Subcutaneous abdominal adipose tissue (tissue), 5 donors: Measurements from ENCODE around the gene SETDB1.

Experiments used
- H3K27ac ChIP-seq: one replicate; pipeline ENCODE4 v1.7.0; 2013; ENCODE audit warnings: low read depth, mild to moderate bottlenecking, inconsistent platforms, low read length, moderate library complexity
- H3K27me3 ChIP-seq, 5 donors: one replicate each; pipeline ENCODE4 v1.7.0; 2013; ENCODE audit warnings: low read length in 5 of 5, inconsistent platforms in 1 of 5; ENCODE audit not compliant: control insufficient read depth in 5 of 5, insufficient read depth in 4 of 5
- H3K36me3 ChIP-seq, 5 donors: one replicate each; pipeline ENCODE4 v1.7.0; 2013; ENCODE audit warnings: low read length in 5 of 5; ENCODE audit not compliant: control insufficient read depth in 5 of 5, insufficient read depth in 5 of 5
- H3K4me1 ChIP-seq, 5 donors: one replicate each; pipeline ENCODE4 v1.7.0; 2013; ENCODE audit warnings: low read length in 5 of 5, mild to moderate bottlenecking in 3 of 5, moderate library complexity in 1 of 5; ENCODE audit not compliant: control insufficient read depth in 5 of 5, insufficient read depth in 5 of 5
- H3K4me3 ChIP-seq, 5 donors: one replicate each; pipeline ENCODE4 v1.7.0; 2013; ENCODE audit warnings: low read length in 5 of 5, low read depth in 1 of 5
- H3K9ac ChIP-seq, 5 donors: one replicate each; pipeline ENCODE4 v1.7.0; 2013; ENCODE audit warnings: low read length in 5 of 5, mild to moderate bottlenecking in 4 of 5, moderate library complexity in 3 of 5
- H3K9me3 ChIP-seq, 5 donors: one replicate each; pipeline ENCODE4 v1.7.0; 2013; ENCODE audit warnings: low read length in 5 of 5; ENCODE audit not compliant: control insufficient read depth in 5 of 5
- donor health status: healthy.
- donor health status: healthy.
- donor health status: healthy.
- donor health status: healthy.
- donor health status: healthy.

The SETDB1 gene

DNA sequence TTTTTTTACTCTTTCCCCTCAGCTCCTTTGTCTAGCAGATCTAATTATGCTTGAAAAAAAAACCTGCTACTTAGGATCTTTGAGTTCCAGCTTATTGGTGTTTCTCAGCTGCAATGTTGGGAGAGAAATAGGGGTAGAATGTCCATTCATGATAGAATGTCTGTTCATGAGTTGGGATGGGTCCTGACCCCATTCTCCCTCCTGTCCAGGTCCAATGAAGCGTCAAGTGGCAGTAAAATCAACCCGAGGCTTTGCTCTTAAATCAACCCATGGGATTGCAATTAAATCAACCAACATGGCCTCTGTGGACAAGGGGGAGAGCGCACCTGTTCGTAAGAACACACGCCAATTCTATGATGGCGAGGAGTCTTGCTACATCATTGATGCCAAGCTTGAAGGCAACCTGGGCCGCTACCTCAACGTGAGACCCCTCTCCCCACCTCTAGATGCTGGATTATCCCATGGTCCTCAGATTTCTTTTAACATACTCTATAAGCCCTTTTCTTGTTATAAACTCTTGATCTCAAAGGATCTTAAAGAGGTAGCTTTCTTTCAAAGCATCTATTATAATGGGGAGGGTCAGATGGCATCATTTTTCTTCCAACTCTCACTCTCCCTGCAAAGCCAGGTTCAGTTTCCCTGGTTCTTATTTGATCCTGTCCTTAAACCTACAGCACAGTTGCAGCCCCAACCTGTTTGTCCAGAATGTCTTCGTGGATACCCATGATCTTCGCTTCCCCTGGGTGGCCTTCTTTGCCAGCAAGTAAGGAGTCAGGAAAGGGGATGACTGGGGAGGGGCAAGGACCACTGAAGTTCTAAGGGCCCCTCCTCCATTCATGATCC, 37.4 kb downstream of the SETDB1 start:
- Histone ChIP-seq H3K4me1 (peaks cover 0 to 10% (median 0%) of the 10 kb centered on the region in 5 donors), H3K36me3 (peaks cover 25 to 95% (median 89%) of the 10 kb centered on the region in 5 donors), H3K4me3 (no peak overlapping the region), H3K27ac (no peak overlapping the region), H3K9me3 (no peaks in the 10 kb centered on the region), H3K27me3 (no peaks in the 10 kb centered on the region), H3K9ac (no peak overlapping the region)

DNA sequence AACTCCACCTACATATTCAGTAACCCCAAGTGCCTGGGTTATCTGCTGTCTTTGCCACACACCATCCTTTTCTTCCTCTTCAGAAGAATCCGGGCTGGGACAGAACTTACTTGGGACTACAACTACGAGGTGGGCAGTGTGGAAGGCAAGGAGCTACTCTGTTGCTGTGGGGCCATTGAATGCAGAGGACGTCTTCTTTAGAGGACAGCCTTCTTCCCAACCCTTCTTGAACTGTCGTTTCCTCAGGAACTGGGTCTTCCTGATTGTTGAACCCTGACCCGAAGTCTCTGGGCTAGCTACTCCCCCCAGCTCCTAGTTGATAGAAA, 38.0 kb downstream of the SETDB1 start:
- peaks cover 22 to 94% (median 89%) of the 10 kb centered on the region in 5 donors for H3K36me3 ChIP-seq
- no peak overlapping the region for H3K4me3 ChIP-seq
- H3K9me3 ChIP-seq: no peaks in the 10 kb centered on the region
- H3K4me1 ChIP-seq: peaks cover 0 to 10% (median 0%) of the 10 kb centered on the region in 5 donors
- no peak overlapping the region for H3K9ac ChIP-seq
- H3K27ac ChIP-seq: no peak overlapping the region
- H3K27me3 ChIP-seq: no peaks in the 10 kb centered on the region

DNA sequence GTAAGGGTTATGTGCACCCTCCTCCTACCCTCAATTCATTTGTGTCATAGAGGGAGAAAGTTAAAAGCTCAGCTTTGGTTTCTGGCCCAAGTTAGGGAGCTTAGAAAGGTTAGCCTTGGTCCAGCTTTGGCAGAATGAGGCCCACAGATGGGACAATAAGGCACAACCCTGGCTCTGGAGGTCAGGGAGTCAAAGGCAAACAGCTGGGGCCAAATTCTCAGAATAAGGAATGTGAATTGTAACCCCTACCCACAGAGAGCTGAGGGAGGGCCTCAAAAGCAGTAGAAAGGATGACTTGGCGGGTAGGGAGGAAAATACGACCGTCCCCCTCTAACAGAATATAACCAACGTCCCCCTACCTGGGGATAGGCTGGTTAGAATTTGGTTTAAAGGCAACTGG, 39.4 kb downstream of the SETDB1 start:
- Histone ChIP-seq H3K9me3 (no peaks in the 10 kb centered on the region), H3K4me1 (peaks cover 0 to 14% (median 3%) of the 10 kb centered on the region in 5 donors), H3K27ac (no peak overlapping the region), H3K9ac (no peak overlapping the region), H3K27me3 (no peaks in the 10 kb centered on the region), H3K36me3 (peaks cover 18 to 81% (median 80%) of the 10 kb centered on the region in 5 donors), H3K4me3 (no peak overlapping the region)

DNA sequence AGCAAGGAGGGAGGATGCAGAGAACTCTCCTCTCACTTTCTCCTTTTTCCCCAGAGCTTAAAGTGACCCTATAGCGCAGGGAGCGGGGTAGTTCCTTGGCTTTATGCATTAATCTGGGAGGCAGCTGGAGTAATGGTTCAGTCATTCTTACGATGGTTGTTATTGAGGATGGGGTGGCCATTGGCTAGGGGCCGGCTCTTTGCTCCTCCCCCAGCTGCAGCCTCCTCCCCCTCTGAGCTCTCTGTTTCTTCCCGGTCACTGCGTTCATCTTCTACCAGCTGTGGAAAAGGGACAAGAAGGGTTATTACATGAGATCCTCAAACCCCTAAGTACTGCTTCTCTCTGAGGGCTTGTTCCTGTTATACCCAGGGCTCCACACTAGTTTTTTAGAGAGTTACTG, 39.8 kb downstream of the SETDB1 start:
- H3K27me3 ChIP-seq: no peaks in the 10 kb centered on the region
- H3K9me3 ChIP-seq: no peaks in the 10 kb centered on the region
- no peak overlapping the region for H3K4me3 ChIP-seq
- no peak overlapping the region for H3K9ac ChIP-seq
- no peak overlapping the region for H3K27ac ChIP-seq
- H3K4me1 ChIP-seq: peaks cover 4 to 18% (median 8%) of the 10 kb centered on the region in 5 donors
- peaks cover 18 to 77% (median 76%) of the 10 kb centered on the region in 5 donors for H3K36me3 ChIP-seq

DNA sequence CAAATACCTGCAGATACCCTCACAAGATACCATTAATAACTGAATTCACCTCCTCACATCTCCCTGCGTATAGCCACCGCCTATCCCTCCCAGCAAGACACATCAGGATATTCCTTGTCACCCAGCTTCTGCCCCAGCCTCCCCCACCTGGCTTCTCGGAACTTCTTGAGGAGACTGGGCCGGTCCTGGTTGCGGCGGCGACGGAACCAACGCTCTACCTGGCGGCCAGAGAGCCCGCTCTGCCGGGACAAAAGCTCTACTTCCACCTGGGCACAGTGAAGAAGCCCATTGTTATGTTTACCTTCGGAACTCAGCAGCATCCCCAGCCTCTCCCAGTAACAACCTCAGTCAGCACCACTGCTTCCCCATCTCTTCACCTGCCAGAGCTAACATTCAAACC, 41.8 kb downstream of the SETDB1 start:
- peaks cover 8 to 63% (median 57%) of the 10 kb centered on the region in 5 donors for H3K36me3 ChIP-seq
- no peak overlapping the region for H3K27ac ChIP-seq
- H3K9me3 ChIP-seq: no peaks in the 10 kb centered on the region
- no peak overlapping the region for H3K4me3 ChIP-seq
- peaks cover 13 to 33% (median 27%) of the 10 kb centered on the region in 5 donors for H3K4me1 ChIP-seq
- no peak overlapping the region for H3K9ac ChIP-seq
- no peaks in the 10 kb centered on the region for H3K27me3 ChIP-seq

DNA sequence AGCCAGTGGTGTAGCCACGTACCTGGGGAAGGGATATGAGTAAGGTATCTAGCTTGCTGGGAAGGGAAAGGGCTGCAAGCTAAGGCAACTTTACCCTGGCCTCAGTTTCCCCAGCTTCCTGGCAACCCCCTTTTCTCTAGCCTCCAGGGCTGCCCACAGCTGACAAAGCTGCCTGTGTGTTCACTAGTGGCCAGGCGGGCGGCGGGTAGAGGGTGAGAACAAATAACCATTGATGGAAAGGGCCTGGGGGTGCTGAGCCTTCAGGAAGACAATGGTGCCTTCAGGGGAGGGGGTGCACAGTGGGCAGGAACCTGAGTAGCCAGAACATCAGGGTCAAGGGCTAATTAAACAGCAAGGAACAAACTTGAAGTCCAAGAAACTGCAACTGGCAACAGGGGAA, 42.3 kb downstream of the SETDB1 start:
- no peak overlapping the region for H3K4me3 ChIP-seq
- H3K27me3 ChIP-seq: no peaks in the 10 kb centered on the region
- no peak overlapping the region for H3K27ac ChIP-seq
- peaks cover 8 to 57% (median 53%) of the 10 kb centered on the region in 5 donors for H3K36me3 ChIP-seq
- H3K9me3 ChIP-seq: no peaks in the 10 kb centered on the region
- H3K9ac ChIP-seq: no peak overlapping the region
- peaks cover 18 to 39% (median 32%) of the 10 kb centered on the region in 5 donors for H3K4me1 ChIP-seq

DNA sequence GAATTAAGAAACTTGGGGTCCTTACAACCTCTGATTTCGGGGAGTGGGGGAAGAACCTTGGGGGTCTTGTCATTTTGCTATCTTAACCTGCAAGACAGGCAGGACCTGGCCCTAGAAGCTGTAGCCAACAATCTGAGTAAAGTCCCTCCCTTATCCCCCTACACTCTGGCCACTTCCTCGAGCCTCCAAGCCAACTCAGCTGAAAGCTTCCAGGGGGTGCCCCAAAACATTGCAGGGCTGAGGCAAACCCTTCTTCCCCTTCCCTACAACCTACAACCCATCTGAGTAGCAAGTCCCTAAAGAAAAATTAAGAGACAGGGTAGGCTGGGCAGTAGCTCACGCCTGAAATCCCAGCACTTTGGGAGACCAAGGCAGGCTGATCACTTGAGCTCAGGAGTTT, 43.5 kb downstream of the SETDB1 start:
- H3K9ac ChIP-seq: no peak overlapping the region
- no peak overlapping the region for H3K4me3 ChIP-seq
- H3K9me3 ChIP-seq: no peaks in the 10 kb centered on the region
- H3K27ac ChIP-seq: no peak overlapping the region
- H3K27me3 ChIP-seq: no peaks in the 10 kb centered on the region
- H3K4me1 ChIP-seq: peaks cover 18 to 38% (median 38%) of the 10 kb centered on the region in 5 donors
- peaks cover 8 to 46% (median 42%) of the 10 kb centered on the region in 5 donors for H3K36me3 ChIP-seq

DNA sequence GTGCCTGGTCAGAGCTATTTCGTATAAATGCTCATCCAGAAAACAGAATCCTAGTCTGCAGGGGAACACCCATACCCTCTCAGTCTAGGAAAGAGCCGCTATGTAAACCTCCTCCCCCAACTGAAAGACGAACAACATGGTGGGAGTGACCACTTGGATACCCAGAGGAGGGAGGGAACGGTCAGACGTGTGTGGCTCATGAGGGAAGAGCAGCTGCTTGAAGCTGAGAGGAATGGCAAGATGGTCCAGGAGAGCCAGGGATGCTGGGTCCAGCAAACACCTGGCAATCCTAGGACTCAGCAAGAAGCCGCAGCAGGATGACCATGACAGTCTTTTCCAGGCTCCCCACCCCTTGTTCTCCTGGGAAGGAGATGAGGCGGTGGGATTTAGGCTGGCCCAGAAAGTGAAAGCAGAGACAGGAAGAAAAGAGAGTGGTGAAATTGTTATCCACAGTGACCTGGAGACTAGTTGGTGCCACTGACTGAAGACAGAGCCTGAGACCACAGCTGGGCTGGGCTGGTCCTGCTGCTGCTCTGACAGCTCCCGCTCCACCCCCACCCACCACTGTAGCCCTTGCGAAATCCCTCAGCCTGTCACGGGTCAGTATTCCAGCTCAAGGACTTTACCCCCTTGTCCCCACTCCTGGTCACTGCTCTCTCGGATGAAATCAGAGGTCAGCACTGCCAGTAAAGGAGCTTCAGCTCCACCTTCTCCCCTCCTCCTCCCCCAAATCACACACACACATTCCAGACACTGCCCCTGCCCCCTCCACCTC, 44.8 kb downstream of the SETDB1 start:
- Histone ChIP-seq H3K4me3 (peak overlapping the region in 3 of 5 donors; percentile 6 to 27 (median 26)), H3K36me3 (peaks cover 3 to 33% (median 30%) of the 10 kb centered on the region in 5 donors), H3K9me3 (no peaks in the 10 kb centered on the region), H3K4me1 (peaks cover 18 to 43% (median 41%) of the 10 kb centered on the region in 5 donors), H3K27me3 (no peaks in the 10 kb centered on the region), H3K27ac (peak overlapping the region; percentile 26), H3K9ac (peak overlapping the region in 2 of 5 donors; percentile 46 to 95)

DNA sequence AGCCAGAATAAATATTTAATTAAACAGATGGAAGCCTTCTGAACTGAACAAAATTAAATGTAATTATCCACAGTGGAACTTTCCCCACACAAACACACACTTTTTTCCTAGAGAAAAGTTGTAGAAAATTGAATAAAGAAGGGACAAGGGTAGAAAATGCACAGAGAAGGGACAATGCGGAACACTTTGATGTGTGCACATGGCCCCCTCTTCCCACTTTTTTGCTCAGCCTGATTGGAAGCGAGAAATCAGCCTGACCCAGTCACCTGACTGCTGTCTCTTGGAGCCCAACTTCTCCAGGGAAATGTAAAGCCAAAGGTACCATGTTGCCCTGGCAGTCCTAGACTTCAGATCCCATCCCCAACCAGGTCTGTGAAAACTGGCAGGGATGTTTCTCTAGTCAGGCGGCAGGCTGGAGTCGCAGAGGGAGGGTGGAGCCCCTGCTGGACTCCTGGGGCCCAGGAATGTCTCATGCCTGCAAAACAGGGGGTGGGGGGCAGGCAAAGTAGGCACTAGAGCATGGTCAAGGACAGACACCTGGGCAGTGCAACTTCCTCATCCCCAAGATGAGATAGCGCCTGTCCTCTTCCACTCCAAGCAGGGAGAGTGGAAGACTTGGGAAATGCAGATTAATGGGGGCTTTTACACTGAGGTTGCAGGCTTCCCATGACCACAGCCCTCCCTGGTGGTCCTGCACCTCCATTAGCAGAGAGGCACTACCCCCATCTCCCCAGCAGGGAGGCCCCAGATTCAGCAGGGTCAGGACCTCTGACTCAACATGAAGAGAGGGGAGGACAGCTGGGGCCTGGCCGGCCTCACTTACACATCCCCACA, 45.6 kb downstream of the SETDB1 start:
- Histone ChIP-seq H3K27ac (peak overlapping the region; percentile 26), H3K36me3 (peaks cover 0 to 25% (median 22%) of the 10 kb centered on the region in 5 donors), H3K4me1 (peaks cover 18 to 50% (median 43%) of the 10 kb centered on the region in 5 donors), H3K9ac (peak overlapping the region in 3 of 5 donors; percentile 22 to 95 (median 89)), H3K9me3 (no peaks in the 10 kb centered on the region), H3K27me3 (no peaks in the 10 kb centered on the region), H3K4me3 (peak overlapping the region; percentile 4 to 74 (median 7))
